ENCODE measurements around the gene EPS15.

The EPS15 gene

GRCh38 chr1:51313268-51313852 is 205.7 kb downstream of the EPS15 start:
- no peak for DNase-seq

GRCh38 chr1:51312718-51313117 is 206.3 kb downstream of the EPS15 start:
- DNase-seq: no peak

- no peak for DNase-seq
Measured at GRCh38 chr1:51311826-51312225, 207.2 kb downstream of the EPS15 start.

GRCh38 chr1:51310871-51311613 is 208.0 kb downstream of the EPS15 start:
- DNase-seq: no peak

- DNase-seq: no peak
Measured at GRCh38 chr1:51309291-51309690, 209.8 kb downstream of the EPS15 start.

GRCh38 chr1:51308636-51309035 is 210.4 kb downstream of the EPS15 start:
- no peak for DNase-seq

GRCh38 chr1:51306950-51307349 is 212.1 kb downstream of the EPS15 start:
- peak; percentile 78 for DNase-seq

GRCh38 chr1:51305371-51305823 is 213.7 kb downstream of the EPS15 start:
- no peak for DNase-seq

GRCh38 chr1:51304360-51304759 is 214.7 kb downstream of the EPS15 start:
- no peak for DNase-seq
